GM19025 (cell line): ENCODE data around the gene VSIG4.

ENCODE experiments used
- ATAC-seq: cut with Tn5 transposase; IDR thresholded peaks from one replicate; pipeline ENCODE4 v1.9.1; 2021; ENCODE audit warnings: mild to moderate bottlenecking, low read depth, moderate library complexity; ENCODE audit not compliant: unreplicated experiment

Gene VSIG4

DNA sequence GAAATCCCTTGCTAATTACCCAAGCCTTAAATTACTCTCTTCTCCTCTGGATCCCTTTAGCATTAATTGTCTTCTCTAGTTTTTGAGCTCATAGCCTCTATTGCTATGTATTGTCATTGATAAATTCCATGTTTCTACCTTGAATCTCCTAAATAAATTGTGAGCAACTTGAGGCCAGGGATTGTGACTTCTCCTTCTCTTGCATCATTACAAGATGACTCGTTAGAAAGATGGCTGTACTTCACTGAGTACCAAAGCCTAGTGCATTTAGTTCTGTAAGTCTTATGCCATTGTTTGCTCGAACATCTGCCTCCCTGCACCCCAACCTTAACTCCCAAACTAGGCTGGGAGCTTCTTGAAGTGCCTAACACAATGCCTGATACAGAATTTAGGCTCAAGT, 15.3 kb downstream of the VSIG4 start:
- ATAC-seq = no peak

- no peak for ATAC-seq
Measured at GRCh38 chrX:66024092-66024467, 15.8 kb downstream of the VSIG4 start.

DNA sequence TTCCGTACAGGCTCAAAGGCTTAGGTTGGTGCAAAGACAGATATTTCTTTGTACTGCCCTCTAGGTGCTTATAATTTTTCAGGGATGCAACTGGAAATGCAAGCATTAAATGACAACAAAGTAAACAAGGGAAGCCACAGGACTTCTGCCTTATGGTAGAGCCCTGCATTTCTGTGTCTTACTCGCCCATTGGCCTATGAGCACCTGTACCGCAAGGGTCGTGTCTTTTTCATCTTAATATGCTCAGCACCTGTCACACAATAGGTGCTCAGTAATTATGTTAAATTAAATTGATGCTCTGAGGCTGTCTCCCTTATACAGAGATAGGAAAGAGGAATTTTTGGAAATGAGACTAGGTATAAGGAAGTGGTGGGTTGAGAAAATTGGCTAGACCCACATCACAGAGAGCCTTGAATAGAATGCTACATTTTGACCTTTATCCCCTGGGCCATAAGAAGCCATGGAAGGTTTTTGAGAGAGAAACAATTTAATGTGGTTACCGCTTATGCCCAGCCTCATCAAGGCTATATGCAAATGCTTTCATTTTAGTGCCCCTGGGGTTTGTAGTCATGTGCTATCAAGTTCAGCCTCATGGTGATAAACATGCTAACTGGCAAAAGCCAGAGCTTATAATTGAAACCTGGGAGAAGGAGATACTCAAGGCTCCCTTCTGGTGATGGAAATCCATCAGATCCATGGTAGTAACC, 16.3 kb downstream of the VSIG4 start:
- no peak for ATAC-seq

DNA sequence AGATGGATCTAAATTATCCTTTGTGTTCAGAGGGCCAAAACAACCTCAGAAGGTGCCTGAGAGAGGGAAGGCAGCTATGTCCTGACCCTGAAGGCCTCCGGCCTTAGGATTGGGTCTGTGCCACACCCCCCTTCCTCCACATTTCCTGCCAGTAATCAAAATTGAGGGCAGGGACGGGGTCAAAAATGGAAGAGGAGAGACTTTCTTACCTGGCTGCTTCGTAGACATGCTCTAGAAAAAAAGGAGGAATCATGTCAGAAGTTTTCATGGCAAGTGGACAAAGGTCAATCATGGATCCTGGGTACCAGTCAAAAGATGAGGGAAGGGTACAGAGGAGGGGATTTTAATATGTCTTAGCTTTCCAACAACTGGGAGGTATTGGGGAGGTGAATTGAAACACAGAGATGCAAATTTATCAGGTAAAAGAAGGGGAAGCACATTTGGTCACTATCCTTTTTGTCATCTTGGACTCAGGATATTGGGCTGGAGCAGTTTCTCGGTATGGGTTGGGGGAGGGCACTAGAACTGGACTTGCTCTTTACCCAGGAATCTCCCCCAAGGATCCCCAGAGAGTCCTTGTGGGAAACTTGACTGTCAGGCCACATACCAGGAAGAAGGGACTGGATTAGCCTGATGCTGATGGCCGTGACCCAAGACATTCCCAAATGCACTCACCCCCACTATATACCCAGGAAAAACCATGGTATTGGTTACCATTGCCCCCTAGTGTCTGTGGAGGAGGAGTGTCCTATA, 17.1 kb downstream of the VSIG4 start:
- no peak for ATAC-seq

GRCh38 chrX:66021765-66022631, 17.9 kb downstream of the VSIG4 start:
- no peak for ATAC-seq

DNA sequence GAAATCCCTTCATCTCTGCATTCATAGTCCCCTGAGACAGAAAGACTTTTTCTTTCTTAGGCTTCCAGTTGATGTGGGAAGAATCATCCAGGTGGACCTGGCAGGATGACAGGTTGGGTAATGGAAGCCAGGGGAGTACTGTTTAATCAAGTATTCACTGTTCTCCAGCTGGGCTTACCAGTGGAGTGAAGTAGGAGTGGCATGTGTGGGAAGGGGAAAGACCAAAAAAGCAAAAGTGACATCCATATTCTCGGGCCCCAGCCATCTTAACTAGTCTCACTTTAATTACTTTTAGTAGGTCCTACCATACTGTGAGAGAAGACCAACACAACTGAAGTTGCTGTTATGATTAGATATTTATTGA, 18.5 kb downstream of the VSIG4 start:
- no peak for ATAC-seq

DNA sequence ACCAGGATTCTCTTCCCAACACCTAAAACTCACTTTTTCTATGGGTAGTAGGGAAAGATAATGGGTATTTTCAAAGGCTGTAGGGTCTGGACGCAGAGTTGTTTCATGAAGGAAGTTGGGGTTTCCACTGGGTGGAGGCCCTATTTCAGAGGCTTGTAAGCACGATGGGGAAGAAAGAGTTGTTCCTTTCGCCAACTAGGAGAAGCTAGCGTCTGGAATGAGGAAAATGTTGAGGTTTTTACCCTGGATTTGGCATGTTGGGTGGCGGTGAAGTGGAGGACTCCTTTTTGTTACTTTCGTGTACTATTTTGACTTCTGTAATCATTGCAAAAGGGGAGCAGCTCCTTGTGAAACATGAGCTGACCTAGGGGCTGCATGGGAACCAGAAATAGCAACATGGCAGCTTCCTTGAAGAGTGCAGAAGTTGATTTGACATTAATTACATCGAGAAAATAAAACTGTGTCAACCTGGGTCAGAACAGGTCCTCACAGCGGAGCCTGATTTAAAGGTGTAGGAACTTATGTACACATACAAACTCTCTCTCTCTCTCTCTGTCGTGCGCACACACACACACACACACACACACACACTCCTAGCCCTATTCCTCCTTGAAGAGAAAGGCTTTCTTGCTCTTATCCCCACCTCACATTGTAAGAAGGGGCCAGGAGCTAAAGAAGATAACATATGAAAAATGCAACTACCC, 19.1 kb downstream of the VSIG4 start:
- no peak for ATAC-seq

DNA sequence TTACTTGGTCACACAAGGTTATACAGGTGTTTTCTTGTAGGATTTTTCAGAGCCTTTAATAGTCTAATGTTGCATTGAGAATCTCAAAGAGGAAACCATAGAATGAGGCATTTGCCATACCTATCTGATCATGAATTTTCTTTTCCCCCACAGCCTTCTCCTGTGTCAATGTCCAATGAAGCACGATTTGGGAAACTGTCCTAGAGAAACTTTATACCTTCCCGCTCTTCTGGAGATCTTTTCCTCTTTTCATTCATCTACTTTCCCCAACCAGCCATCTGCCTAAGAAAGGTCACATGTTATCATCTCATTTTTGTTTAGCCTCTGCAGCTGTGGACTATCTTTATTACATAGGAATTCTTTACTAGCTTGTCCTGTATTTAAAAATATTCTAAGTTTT, 19.9 kb downstream of the VSIG4 start:
- no peak for ATAC-seq

GRCh38 chrX:66019310-66019652, 20.6 kb downstream of the VSIG4 start:
- no peak for ATAC-seq

GRCh38 chrX:66018585-66019309, 21.1 kb downstream of the VSIG4 start:
- no peak for ATAC-seq

GRCh38 chrX:66017659-66018170, 22.2 kb downstream of the VSIG4 start:
- no peak for ATAC-seq

DNA sequence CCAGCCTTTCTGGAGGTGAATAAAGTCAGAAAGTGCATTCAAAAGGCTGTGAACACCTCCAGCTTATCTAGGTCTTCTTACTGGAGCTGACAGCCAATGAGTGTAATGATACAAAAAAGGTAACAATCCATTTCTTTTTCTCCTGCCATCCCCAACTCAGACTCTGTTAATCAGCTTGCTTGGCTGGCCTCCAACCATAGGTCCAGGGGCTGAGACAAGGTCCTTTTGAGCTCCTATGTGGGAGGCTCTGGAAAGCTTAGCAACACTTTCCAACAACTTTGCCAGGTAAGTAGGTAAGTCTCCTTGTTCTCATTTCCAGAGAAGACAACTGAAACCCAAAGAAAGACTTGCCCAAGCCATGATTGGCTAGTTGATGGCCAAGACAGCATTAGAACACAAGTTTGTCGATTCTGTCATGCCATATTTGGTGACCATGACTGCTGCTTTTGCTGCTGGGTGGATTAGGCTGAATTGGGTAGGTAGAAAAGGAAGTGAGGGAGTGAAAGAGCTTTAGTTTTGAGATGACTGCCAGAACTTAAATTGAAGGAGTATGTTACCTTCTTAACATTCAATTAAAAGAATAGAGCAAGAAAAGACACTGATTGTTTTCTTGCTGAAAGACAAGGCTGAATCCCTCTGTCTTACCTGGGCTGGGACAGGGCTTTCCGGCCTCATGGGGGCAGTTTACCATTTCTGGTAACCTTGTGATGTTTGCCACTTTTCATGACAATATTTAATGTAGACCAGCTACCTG, 22.8 kb downstream of the VSIG4 start:
- ATAC-seq = no peak

DNA sequence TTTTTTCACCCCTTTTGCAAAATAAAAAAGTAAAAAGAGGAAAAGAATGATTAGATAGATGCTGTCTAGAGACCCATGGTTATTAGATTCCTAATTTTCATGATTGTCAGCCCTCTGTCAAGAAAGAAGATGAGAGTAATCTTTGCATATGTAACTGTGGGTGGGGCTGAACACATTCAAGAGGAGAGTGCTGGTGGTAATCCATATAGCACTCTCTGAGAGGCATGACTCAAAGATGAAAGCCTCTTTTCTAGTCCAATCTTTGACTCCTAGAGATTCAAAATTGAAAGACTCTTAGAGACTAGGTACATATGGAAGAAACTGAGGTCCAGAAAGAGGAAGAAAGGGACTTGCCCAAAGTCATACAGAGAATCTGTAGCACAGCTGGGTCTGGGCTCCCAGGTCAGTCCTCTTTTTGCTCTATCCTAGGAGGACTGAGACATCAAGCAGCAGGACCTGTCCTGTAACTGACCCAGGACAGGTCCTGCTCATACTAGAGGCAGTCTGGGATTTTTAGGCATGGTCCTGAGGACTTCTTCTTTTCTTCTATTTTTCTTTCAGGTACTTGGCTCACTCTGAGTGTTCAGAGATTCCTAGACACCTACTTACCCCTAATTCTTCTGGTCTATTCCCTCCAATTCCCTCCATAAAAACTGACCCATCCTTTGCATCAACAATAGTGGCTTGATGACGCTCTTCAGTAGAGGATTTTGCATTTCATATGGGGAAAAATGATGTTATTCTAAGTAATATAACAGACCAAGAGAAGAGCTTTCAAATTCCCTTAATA, 23.8 kb downstream of the VSIG4 start:
- ATAC-seq = peak; percentile 34

GRCh38 chrX:66015152-66015831, 24.6 kb downstream of the VSIG4 start:
- ATAC-seq = peak; percentile 31

- no peak for ATAC-seq
Measured at GRCh38 chrX:66014556-66014955, 25.3 kb downstream of the VSIG4 start.

DNA sequence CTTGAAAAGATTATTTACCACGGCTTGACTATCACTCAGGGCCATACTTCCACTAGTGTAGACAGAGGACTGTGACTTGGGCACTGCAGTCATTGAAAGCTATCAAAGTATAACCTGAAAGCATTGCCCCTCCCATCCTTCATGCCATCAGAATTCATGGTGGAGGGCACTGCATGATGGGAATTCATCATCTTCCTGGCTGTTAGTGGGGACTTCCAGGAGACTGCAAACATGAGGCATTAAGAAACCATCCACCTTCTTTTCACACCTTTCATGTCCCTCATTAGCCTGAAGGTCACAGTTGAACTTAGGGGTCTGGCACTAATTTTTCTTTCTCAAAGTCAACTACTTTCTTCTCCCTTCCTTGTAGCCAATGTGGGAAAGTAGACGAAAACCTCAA, 25.8 kb downstream of the VSIG4 start:
- no peak for ATAC-seq

- no peak for ATAC-seq
Measured at GRCh38 chrX:66013194-66013816, 26.6 kb downstream of the VSIG4 start.
